PC-3 (cell line): Measurements from ENCODE around the gene MEF2C. TPM values are rescaled to one million over a fixed set of nuclear protein-coding genes. Genes with fewer than 3 reads are reported as not detected.

Source experiments
- ATAC-seq: fragments of 200-7000 bp; cut with Tn5 transposase; 2 replicates; pipeline ENCODE4 v1.9.1; 2020; ENCODE audit warnings: mild to moderate bottlenecking, moderate library complexity
- BruUV-seq: library from RNA; stranded (reverse); fragments of 400-500 nt; replicated peaks from 2 replicates; lab custom pipeline; 2021; lab: Mats Ljungman, UMichigan
- CTCF ChIA-PET: fragments of 300-600 bp; sonication (Branson Sonifier 250); formaldehyde crosslinking; loops from one replicate; lab custom pipeline; 2022; ENCODE audit warnings: antibody characterized with exemption; lab: Charles Lee
- POLR2A ChIA-PET: fragments of 300-600 bp; sonication (Branson Sonifier 250); formaldehyde crosslinking; loops from one replicate; lab custom pipeline; 2022; ENCODE audit warnings: antibody characterized with exemption; ENCODE audit not compliant: unreplicated experiment; lab: Charles Lee
- DNase-seq: peaks from one replicate; pipeline ENCODE4 v3.0.0-alpha.2; 2015
- H2AFZ ChIP-seq: fragments of 300-600 bp; sonication (generic); 2 replicates; pipeline ENCODE4 v1.6.0; 2016; ENCODE audit warnings: antibody characterized with exemption, low read length
- H3F3A ChIP-seq: fragments of 300-600 bp; sonication (generic); one replicate; pipeline ENCODE4 v1.6.0; 2017; ENCODE audit warnings: antibody characterized with exemption, low read length, control low read depth, mild to moderate bottlenecking; ENCODE audit not compliant: unreplicated experiment
- H3K27ac ChIP-seq: fragments of 300-600 bp; sonication (generic); 2 replicates; pipeline ENCODE4 v1.5.1; 2016; ENCODE audit warnings: mild to moderate bottlenecking, low read length
- H3K27me3 ChIP-seq: fragments of 300-600 bp; sonication (generic); 2 replicates; pipeline ENCODE4 v1.6.1; 2016; ENCODE audit warnings: low read length, mixed read lengths
- H3K36me3 ChIP-seq: fragments of 300-600 bp; sonication (generic); 2 replicates; pipeline ENCODE4 v1.6.1; 2016; ENCODE audit warnings: low read depth, mixed run types, low read length, mixed read lengths
- H3K4me1 ChIP-seq: fragments of 300-600 bp; sonication (generic); 2 replicates; pipeline ENCODE4 v1.5.1; 2016; ENCODE audit warnings: low read length; ENCODE audit not compliant: insufficient read depth
- H3K4me2 ChIP-seq: fragments of 300-600 bp; sonication (generic); 2 replicates; pipeline ENCODE4 v1.6.0; 2016; ENCODE audit warnings: low read length
- H3K4me3 ChIP-seq: fragments of 300-600 bp; sonication (generic); 2 replicates; pipeline ENCODE4 v1.5.1; 2016; ENCODE audit warnings: mild to moderate bottlenecking, low read length, mixed read lengths
- H3K79me2 ChIP-seq: fragments of 300-600 bp; sonication (generic); 2 replicates; pipeline ENCODE4 v1.6.1; 2017; ENCODE audit warnings: low read length, mixed read lengths
- H3K9ac ChIP-seq: fragments of 300-600 bp; sonication (generic); 2 replicates; pipeline ENCODE4 v1.6.0; 2016; ENCODE audit warnings: mild to moderate bottlenecking, low read length
- H3K9me2 ChIP-seq: fragments of 300-600 bp; sonication (generic); replicated peaks from 2 replicates; pipeline ENCODE4 v1.6.1; 2016; ENCODE audit warnings: mixed run types, low read length, mixed read lengths
- H3K9me3 ChIP-seq: fragments of 300-600 bp; sonication (generic); 2 replicates; pipeline ENCODE4 v1.6.1; 2016; ENCODE audit warnings: low read length, mixed read lengths
- H4K20me1 ChIP-seq: fragments of 300-600 bp; sonication (generic); 2 replicates; pipeline ENCODE4 v1.6.1; 2016; ENCODE audit warnings: low read length, mixed read lengths
- CTCF ChIP-seq: fragments of 300-600 bp; sonication (generic); conservative IDR thresholded peaks from 2 replicates; pipeline ENCODE4 v1.5.1; 2017; ENCODE audit warnings: antibody characterized with exemption, low read depth, mild to moderate bottlenecking, low read length
- EZH2 ChIP-seq: fragments of 300-600 bp; sonication (generic); IDR thresholded peaks from one replicate; pipeline ENCODE4 v1.6.1; 2017; ENCODE audit warnings: antibody characterized with exemption, mild to moderate bottlenecking, low read length; ENCODE audit not compliant: unreplicated experiment
- EZH2phosphoT487 ChIP-seq: fragments of 300-600 bp; sonication (generic); IDR thresholded peaks from 2 replicates; pipeline ENCODE4 v1.6.1; 2018; ENCODE audit warnings: mild to moderate bottlenecking, antibody characterized with exemption, low read length, borderline replicate concordance
- intact Hi-C: fragments of 100-400 bp; cut with micrococcal nuclease; formaldehyde crosslinking; loops from 2 replicates; pipeline ENCODE4 v1.9.0; 2023
- total RNA-seq: library from RNA; depleted of rRNA; stranded (reverse); fragments of >200 nt; gene quantifications from 2 replicates; pipeline ENCODE4 v1.2.3, GENCODE V29; 2014

MEF2C gene
- total RNA-seq, 1 experiment from 2014 or later: 8.0 TPM

- intact Hi-C loops: no loop called here
- Histone ChIP-seq H3K9me3 (no peaks in the 10 kb centered on the region), H3K36me3 (no peaks in the 10 kb centered on the region), H3K9me2 (no peaks in the 10 kb centered on the region), H4K20me1 (no peaks in the 10 kb centered on the region), H3K4me1 (peaks cover 11% of the 10 kb centered on the region; the same call in 1 of the 2 replicates), H3F3A (no peaks in the 10 kb centered on the region), H3K27me3 (peaks cover 41% of the 10 kb centered on the region), H3K27ac (no peak overlapping the region), H3K4me3 (no peak overlapping the region), H3K4me2 (no peak overlapping the region), H3K79me2 (no peaks in the 10 kb centered on the region), H3K9ac (no peak overlapping the region), H2AFZ (peak overlapping the region; percentile 49; the same call in 1 of the 2 replicates)
- DNase-seq: no peak
- TF ChIP-seq CTCF: no peak
- TF ChIP-seq EZH2phosphoT487: no peak
- no peak for TF ChIP-seq EZH2
- ATAC-seq: no peak
- BruUV-seq: no TSS peak
- POLR2A ChIA-PET: no interaction called here
- CTCF ChIA-PET: no interaction called here
Measured at GRCh38 chr5:88687373-88687911, 195.5 kb downstream of the MEF2C start.

- no TSS peak for BruUV-seq
- no peak overlapping the region for H2AFZ ChIP-seq
- H3F3A ChIP-seq: no peaks in the 10 kb centered on the region
- H3K36me3 ChIP-seq: no peaks in the 10 kb centered on the region
- peaks cover 41% of the 10 kb centered on the region for H3K27me3 ChIP-seq
- CTCF ChIA-PET: no interaction called here
- no peaks in the 10 kb centered on the region for H3K9me3 ChIP-seq
- H3K4me2 ChIP-seq: no peak overlapping the region
- ATAC-seq (no peak), DNase-seq (no peak)
- TF ChIP-seq CTCF (no peak), EZH2 (no peak), EZH2phosphoT487 (no peak)
- POLR2A ChIA-PET: no interaction called here
- intact Hi-C loops: no loop called here
- no peaks in the 10 kb centered on the region for H3K79me2 ChIP-seq
- no peak overlapping the region for H3K9ac ChIP-seq
- no peak overlapping the region for H3K4me3 ChIP-seq
- no peaks in the 10 kb centered on the region for H3K9me2 ChIP-seq
- H3K4me1 ChIP-seq: peaks cover 4% of the 10 kb centered on the region; the same call in 1 of the 2 replicates
- H4K20me1 ChIP-seq: no peaks in the 10 kb centered on the region
- no peak overlapping the region for H3K27ac ChIP-seq
Measured at GRCh38 chr5:88686726-88687125, 196.3 kb downstream of the MEF2C start.
